CD14-positive monocyte (primary cell): ENCODE results near the gene WWTR1. TPM values are rescaled to one million over a fixed set of nuclear protein-coding genes. Genes with fewer than 3 reads are reported as not detected.

Experiments used
- DNase-seq, 3 donors: peaks; one replicate each; pipeline ENCODE4 v3.0.0-alpha.2; 2011 to 2022
- H2AFZ ChIP-seq: 2 replicates; pipeline ENCODE4 v1.6.0; 2012; ENCODE audit warnings: mild to moderate bottlenecking, low read depth, low read length, inconsistent platforms; ENCODE audit not compliant: insufficient read depth, poor library complexity, severe bottlenecking
- H3K27ac ChIP-seq, 2 donors: 1 replicate in 1 of 2; 2 replicates in 1 of 2; pipeline ENCODE4 v1.5.1; 2012 to 2013; ENCODE audit warnings: low read length in 2 of 2, control low read depth in 1 of 2, inconsistent platforms in 1 of 2, low read depth in 1 of 2, mild to moderate bottlenecking in 1 of 2
- H3K27me3 ChIP-seq, 2 donors: one replicate each; pipeline versions ENCODE4 v1.6.0 to v1.6.1; 2011 to 2013; ENCODE audit warnings: low read length in 2 of 2; ENCODE audit not compliant: control insufficient read depth in 2 of 2, insufficient read depth in 2 of 2
- H3K36me3 ChIP-seq, 2 donors: replicated peaks in 1 of 2; 1 replicate in 1 of 2; 2 replicates in 1 of 2; pipeline versions ENCODE4 v1.5.1 to v1.6.1; 2012 to 2013; ENCODE audit warnings: low read length in 2 of 2, control low read depth in 1 of 2, inconsistent platforms in 1 of 2, mild to moderate bottlenecking in 1 of 2; ENCODE audit not compliant: insufficient read depth in 2 of 2, control insufficient read depth in 1 of 2
- H3K4me1 ChIP-seq, 2 donors: 1 replicate in 1 of 2; 2 replicates in 1 of 2; pipeline versions ENCODE4 v1.5.1 to v1.6.1; 2012 to 2013; ENCODE audit warnings: low read length in 2 of 2, control low read depth in 1 of 2, inconsistent platforms in 1 of 2, mild to moderate bottlenecking in 1 of 2, moderate library complexity in 1 of 2; ENCODE audit not compliant: insufficient read depth in 2 of 2, control insufficient read depth in 1 of 2
- H3K4me2 ChIP-seq: replicated peaks from 2 replicates; pipeline ENCODE3; 2012; ENCODE audit warnings: low read length, moderate library complexity, mild to moderate bottlenecking; ENCODE audit not compliant: poor library complexity, severe bottlenecking; ENCODE audit errors: extremely low read depth
- H3K4me3 ChIP-seq, 3 experiments: fragments of 200-600 bp in 1 of 3; sonication (generic) in 1 of 3; replicated peaks in 1 of 3; 1 replicate in 2 of 3; 2 replicates in 1 of 3; pipeline ENCODE4 v1.5.1; 2011 to 2013; ENCODE audit warnings: low read length in 3 of 3, mild to moderate bottlenecking in 3 of 3, control low read depth in 2 of 3, low read depth in 2 of 3, inconsistent platforms in 1 of 3, moderate library complexity in 1 of 3
- H3K79me2 ChIP-seq: 2 replicates; pipeline ENCODE4 v1.6.0; 2012; ENCODE audit warnings: mild to moderate bottlenecking, control low read depth, inconsistent platforms, low read length, moderate library complexity; ENCODE audit not compliant: insufficient read depth
- H3K9ac ChIP-seq: 2 replicates; pipeline ENCODE4 v1.6.0; 2017; ENCODE audit warnings: low read length, mild to moderate bottlenecking; ENCODE audit not compliant: insufficient read depth, poor library complexity, severe bottlenecking
- H3K9me3 ChIP-seq, 2 donors: replicated peaks in 1 of 2; 1 replicate in 1 of 2; 2 replicates in 1 of 2; pipeline versions ENCODE4 v1.5.1 to v1.6.1; 2012 to 2013; ENCODE audit warnings: low read length in 2 of 2, control low read depth in 1 of 2; ENCODE audit not compliant: control insufficient read depth in 1 of 2, insufficient read depth in 1 of 2
- H4K20me1 ChIP-seq: 2 replicates; pipeline ENCODE4 v1.6.0; 2012; ENCODE audit warnings: mild to moderate bottlenecking, low read length, control low read depth, moderate library complexity; ENCODE audit not compliant: insufficient read depth
- H3K27ac Mint-ChIP-seq, 7 donors: one replicate each; pipeline ENCODE4 v1.8.0; 2020; ENCODE audit warnings: mild to moderate bottlenecking in 7 of 7, mixed read lengths in 7 of 7, moderate library complexity in 6 of 7, inconsistent platforms in 2 of 7
- H3K27me3 Mint-ChIP-seq, 3 donors: one replicate each; pipeline ENCODE4 v1.8.0; 2021 to 2022; ENCODE audit warnings: low read depth in 3 of 3, mild to moderate bottlenecking in 3 of 3, mixed read lengths in 3 of 3, moderate library complexity in 3 of 3, inconsistent platforms in 1 of 3
- H3K36me3 Mint-ChIP-seq, 2 donors: one replicate each; pipeline ENCODE4 v1.8.0; 2020; ENCODE audit warnings: mixed read lengths in 2 of 2, inconsistent platforms in 1 of 2, mild to moderate bottlenecking in 1 of 2
- H3K4me1 Mint-ChIP-seq: one replicate; pipeline ENCODE4 v1.8.0; 2020; ENCODE audit warnings: mild to moderate bottlenecking, mixed read lengths
- H3K4me3 Mint-ChIP-seq, 2 donors: one replicate each; pipeline ENCODE4 v1.8.0; 2020; ENCODE audit warnings: mild to moderate bottlenecking in 2 of 2, mixed read lengths in 2 of 2, moderate library complexity in 1 of 2
- H3K9me3 Mint-ChIP-seq, 7 donors: one replicate each; pipeline ENCODE4 v1.8.0; 2020 to 2022; ENCODE audit warnings: mixed read lengths in 7 of 7, mild to moderate bottlenecking in 6 of 7, moderate library complexity in 6 of 7, inconsistent platforms in 2 of 7
- WGBS: methylation state at CpG from one replicate; pipeline ENCODE4 v1.1.5; 2013; ENCODE audit warnings: missing lambda C conversion rate; ENCODE audit not compliant: insufficient coverage; 5-methylcytosine and 5-hydroxymethylcytosine counted together
- intact Hi-C, 2 donors: fragments of 100-400 bp; cut with micrococcal nuclease; formaldehyde crosslinking; loops; one replicate each; pipeline versions ENCODE4 v1.15.0 to v1.15.1; 2023
- polyA plus RNA-seq, 3 donors: library from polyadenylated mRNA; depleted of rRNA in 1 of 3; unstranded in 2 of 3; stranded (reverse) in 1 of 3; fragments of 300-500 nt in 2 of 3; fragments of >200 nt in 1 of 3; fragmentation: Illumina TruSeq in 2 of 3; gene quantifications; 1 replicate in 2 of 3; 2 replicates in 1 of 3; pipeline ENCODE4 v1.2.3, GENCODE V29; 2012 to 2021
- TF ChIP-seq, protein P1 (sequence below): fragments of 200-600 bp; IDR thresholded peaks from one replicate; pipeline ENCODE4 v1.8.0; 2022; ENCODE audit warnings: antibody characterized with exemption, mild to moderate bottlenecking

Gene WWTR1
- polyA plus RNA-seq, 3 donors, result not detected

GRCh38 chr3:149588909-149589308 is 68.9 kb downstream of the WWTR1 start:
- no peak overlapping the region for H3K27ac Mint-ChIP-seq

GRCh38 chr3:149587383-149587782 is 70.4 kb downstream of the WWTR1 start:
- Histone ChIP-seq H3K9ac (no peak overlapping the region), H3K4me3 (no peak overlapping the region), H3K27ac (no peak overlapping the region), H3K36me3 (no peaks in the 10 kb centered on the region), H4K20me1 (no peaks in the 10 kb centered on the region), H3K79me2 (no peaks in the 10 kb centered on the region), H3K9me3 (no peaks in the 10 kb centered on the region), H3K27me3 (peaks cover 67 to 71% of the 10 kb centered on the region in 2 donors), H3K4me2 (no peak overlapping the region), H2AFZ (no peak overlapping the region), H3K4me1 (no peaks in the 10 kb centered on the region)
- no peak for DNase-seq
- intact Hi-C loops, result no loop called here
- Mint-ChIP-seq H3K27me3 (peaks cover 39 to 59% (median 44%) of the 10 kb centered on the region in 3 donors), H3K36me3 (no peaks in the 10 kb centered on the region), H3K27ac (no peak overlapping the region), H3K4me1 (peaks cover 2% of the 10 kb centered on the region), H3K9me3 (no peaks in the 10 kb centered on the region), H3K4me3 (peak overlapping the region in 1 of 2 donors; percentile 16)
- no CpG with 5 or more reads among the region's 5 CpGs for WGBS
- TF ChIP-seq, protein P1, sequence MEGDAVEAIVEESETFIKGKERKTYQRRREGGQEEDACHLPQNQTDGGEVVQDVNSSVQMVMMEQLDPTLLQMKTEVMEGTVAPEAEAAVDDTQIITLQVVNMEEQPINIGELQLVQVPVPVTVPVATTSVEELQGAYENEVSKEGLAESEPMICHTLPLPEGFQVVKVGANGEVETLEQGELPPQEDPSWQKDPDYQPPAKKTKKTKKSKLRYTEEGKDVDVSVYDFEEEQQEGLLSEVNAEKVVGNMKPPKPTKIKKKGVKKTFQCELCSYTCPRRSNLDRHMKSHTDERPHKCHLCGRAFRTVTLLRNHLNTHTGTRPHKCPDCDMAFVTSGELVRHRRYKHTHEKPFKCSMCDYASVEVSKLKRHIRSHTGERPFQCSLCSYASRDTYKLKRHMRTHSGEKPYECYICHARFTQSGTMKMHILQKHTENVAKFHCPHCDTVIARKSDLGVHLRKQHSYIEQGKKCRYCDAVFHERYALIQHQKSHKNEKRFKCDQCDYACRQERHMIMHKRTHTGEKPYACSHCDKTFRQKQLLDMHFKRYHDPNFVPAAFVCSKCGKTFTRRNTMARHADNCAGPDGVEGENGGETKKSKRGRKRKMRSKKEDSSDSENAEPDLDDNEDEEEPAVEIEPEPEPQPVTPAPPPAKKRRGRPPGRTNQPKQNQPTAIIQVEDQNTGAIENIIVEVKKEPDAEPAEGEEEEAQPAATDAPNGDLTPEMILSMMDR, result no peak

More at GRCh38 chr3:149588909-149589308, 68.9 kb downstream of the WWTR1 start:
- 88% methylated on average over 3 of the region's 4 CpGs for WGBS
- Histone ChIP-seq H3K79me2 (no peaks in the 10 kb centered on the region), H3K4me3 (no peak overlapping the region), H3K9ac (no peak overlapping the region), H3K4me2 (no peak overlapping the region), H2AFZ (no peak overlapping the region), H3K27me3 (peaks cover 71 to 75% of the 10 kb centered on the region in 2 donors), H3K4me1 (no peaks in the 10 kb centered on the region), H4K20me1 (no peaks in the 10 kb centered on the region), H3K36me3 (no peaks in the 10 kb centered on the region), H3K27ac (no peak overlapping the region), H3K9me3 (no peaks in the 10 kb centered on the region)
- DNase-seq, result no peak
- intact Hi-C loops, result no loop called here
- TF ChIP-seq, protein P1, result no peak
- Mint-ChIP-seq H3K4me3 (no peak overlapping the region), H3K4me1 (peaks cover 2% of the 10 kb centered on the region), H3K9me3 (no peaks in the 10 kb centered on the region), H3K27me3 (peaks cover 42 to 64% (median 52%) of the 10 kb centered on the region in 3 donors), H3K36me3 (no peaks in the 10 kb centered on the region)
